Measurements from ENCODE around the gene KLHL2. TPM values are rescaled to one million over a fixed set of nuclear protein-coding genes. Genes with fewer than 3 reads are reported as not detected.

KLHL2 gene
- total RNA-seq, 2 experiments from 2014 or later: 36.8 to 39.2 TPM

- Mint-ChIP-seq H3K9me3 (no peaks in the 10 kb centered on the region), H3K4me1 (ENCODE audit: low read depth) (no peaks in the 10 kb centered on the region), H3K27ac (no peak overlapping the region), H3K4me3 (no peak overlapping the region), H3K27me3 (ENCODE audit: low read depth) (no peaks in the 10 kb centered on the region), H3K36me3 (ENCODE audit: low read depth) (peaks cover 1% of the 10 kb centered on the region)
- intact Hi-C loops (cut with micrococcal nuclease): no loop called here
- DNase-seq: no peak
- CTCF ChIA-PET: interaction anchor here (0.9 to 2.1 kb wide), 4 partner anchors 11 to 217 kb away, joined by 3 to 7 read pairs (median 4); no protein-coding TSS in a partner anchor
Measured at GRCh38 chr4:165347647-165348569, 140.5 kb downstream of the KLHL2 start.

- H3K4me3 Mint-ChIP-seq: no peak overlapping the region
- intact Hi-C loops (cut with micrococcal nuclease): no loop called here
- DNase-seq: no peak
- H3K4me1 Mint-ChIP-seq (ENCODE audit: low read depth): no peaks in the 10 kb centered on the region
- no peaks in the 10 kb centered on the region for H3K36me3 Mint-ChIP-seq (ENCODE audit: low read depth)
- H3K27ac Mint-ChIP-seq: no peak overlapping the region
- H3K27me3 Mint-ChIP-seq (ENCODE audit: low read depth): peaks cover 7% of the 10 kb centered on the region
- no peaks in the 10 kb centered on the region for H3K9me3 Mint-ChIP-seq
- CTCF ChIA-PET: interaction anchor here (0.7 to 2.4 kb wide), 3 partner anchors 9 to 220 kb away, joined by 3 to 6 read pairs (median 5); no protein-coding TSS in a partner anchor
Measured at GRCh38 chr4:165351359-165352130, 144.2 kb downstream of the KLHL2 start.

- CTCF ChIA-PET: interaction anchor here (0.6 to 1.9 kb wide), 7 partner anchors 13 to 243 kb away, joined by 3 to 9 read pairs (median 3); partner anchors contain the start of gene TMEM192
- DNase-seq: peak; percentile 29
- no peaks in the 10 kb centered on the region for H3K4me1 Mint-ChIP-seq (ENCODE audit: low read depth)
- intact Hi-C loops (cut with micrococcal nuclease): loop anchor here (1.0 to 2.0 kb wide), 2 partner anchors 23 to 108 kb away; partner anchors contain the start of gene CPE
- H3K27me3 Mint-ChIP-seq (ENCODE audit: low read depth): peaks cover 15% of the 10 kb centered on the region
- no peak overlapping the region for H3K4me3 Mint-ChIP-seq
- no peaks in the 10 kb centered on the region for H3K9me3 Mint-ChIP-seq
- H3K27ac Mint-ChIP-seq: no peak overlapping the region
- no peaks in the 10 kb centered on the region for H3K36me3 Mint-ChIP-seq (ENCODE audit: low read depth)
Measured at GRCh38 chr4:165355900-165356300, 148.5 kb downstream of the KLHL2 start.

- intact Hi-C loops (cut with micrococcal nuclease): no loop called here
- CTCF ChIA-PET: interaction anchor here (0.7 to 1.6 kb wide), 3 partner anchors 12 to 229 kb away, joined by 3 to 5 read pairs (median 4); partner anchors contain the start of gene CPE
Measured at GRCh38 chr4:165359506-165359905, 152.1 kb downstream of the KLHL2 start.

GRCh38 chr4:165360041-165360695 lies 152.8 kb downstream of the KLHL2 start:
- no peak for DNase-seq
- intact Hi-C loops (cut with micrococcal nuclease): no loop called here
- CTCF ChIA-PET: interaction anchor here (0.6 to 1.6 kb wide), 4 partner anchors 18 to 247 kb away, joined by 3 to 5 read pairs (median 4); partner anchors contain the start of genes CPE and TMEM192
- H3K9me3 Mint-ChIP-seq: no peaks in the 10 kb centered on the region
- H3K27ac Mint-ChIP-seq: no peak overlapping the region
- H3K4me1 Mint-ChIP-seq (ENCODE audit: low read depth): no peaks in the 10 kb centered on the region
- no peaks in the 10 kb centered on the region for H3K36me3 Mint-ChIP-seq (ENCODE audit: low read depth)
- no peak overlapping the region for H3K4me3 Mint-ChIP-seq
- H3K27me3 Mint-ChIP-seq (ENCODE audit: low read depth): peaks cover 20% of the 10 kb centered on the region

More at GRCh38 chr4:165359506-165359905, 152.1 kb downstream of the KLHL2 start:
- no peak for DNase-seq
- H3K27me3 Mint-ChIP-seq (ENCODE audit: low read depth): peaks cover 20% of the 10 kb centered on the region
- H3K36me3 Mint-ChIP-seq (ENCODE audit: low read depth): no peaks in the 10 kb centered on the region
- no peaks in the 10 kb centered on the region for H3K4me1 Mint-ChIP-seq (ENCODE audit: low read depth)
- H3K4me3 Mint-ChIP-seq: no peak overlapping the region
- no peaks in the 10 kb centered on the region for H3K9me3 Mint-ChIP-seq
- H3K27ac Mint-ChIP-seq: no peak overlapping the region

GRCh38 chr4:165360985-165361670 lies 153.8 kb downstream of the KLHL2 start:
- Mint-ChIP-seq H3K4me3 (no peak overlapping the region), H3K27me3 (ENCODE audit: low read depth) (peaks cover 16% of the 10 kb centered on the region)

GRCh38 chr4:165361810-165362209 lies 154.4 kb downstream of the KLHL2 start:
- Mint-ChIP-seq H3K4me1 (ENCODE audit: low read depth) (no peaks in the 10 kb centered on the region), H3K9me3 (no peaks in the 10 kb centered on the region), H3K4me3 (no peak overlapping the region), H3K27me3 (ENCODE audit: low read depth) (peaks cover 16% of the 10 kb centered on the region), H3K27ac (no peak overlapping the region), H3K36me3 (ENCODE audit: low read depth) (no peaks in the 10 kb centered on the region)
- CTCF ChIA-PET: no interaction called here
- intact Hi-C loops (cut with micrococcal nuclease): no loop called here
- no peak for DNase-seq

More at GRCh38 chr4:165360985-165361670, 153.8 kb downstream of the KLHL2 start:
- DNase-seq: no peak
- intact Hi-C loops (cut with micrococcal nuclease): no loop called here
- no peaks in the 10 kb centered on the region for H3K36me3 Mint-ChIP-seq (ENCODE audit: low read depth)
- no peaks in the 10 kb centered on the region for H3K9me3 Mint-ChIP-seq
- H3K4me1 Mint-ChIP-seq (ENCODE audit: low read depth): no peaks in the 10 kb centered on the region
- CTCF ChIA-PET: interaction anchor here (0.6 to 1.1 kb wide), 2 partner anchors 200 to 248 kb away, joined by 3 read pairs; partner anchors contain the start of gene TMEM192
- H3K27ac Mint-ChIP-seq: no peak overlapping the region

GRCh38 chr4:165364452-165365080 lies 157.2 kb downstream of the KLHL2 start:
- H3K27me3 Mint-ChIP-seq (ENCODE audit: low read depth): peaks cover 14% of the 10 kb centered on the region
- no peak overlapping the region for H3K4me3 Mint-ChIP-seq
- CTCF ChIA-PET: interaction anchor here (1.4 kb wide), 1 partner anchor 18 kb away, joined by 3 read pairs; no protein-coding TSS in a partner anchor
- intact Hi-C loops (cut with micrococcal nuclease): no loop called here
- H3K27ac Mint-ChIP-seq: no peak overlapping the region
- H3K4me1 Mint-ChIP-seq (ENCODE audit: low read depth): no peaks in the 10 kb centered on the region
- DNase-seq: no peak
- no peaks in the 10 kb centered on the region for H3K36me3 Mint-ChIP-seq (ENCODE audit: low read depth)
- no peaks in the 10 kb centered on the region for H3K9me3 Mint-ChIP-seq

- intact Hi-C loops (cut with micrococcal nuclease): no loop called here
- H3K4me3 Mint-ChIP-seq: no peak overlapping the region
- peaks cover 3% of the 10 kb centered on the region for H3K27me3 Mint-ChIP-seq (ENCODE audit: low read depth)
- no peaks in the 10 kb centered on the region for H3K4me1 Mint-ChIP-seq (ENCODE audit: low read depth)
- no peak overlapping the region for H3K27ac Mint-ChIP-seq
- DNase-seq: no peak
- H3K9me3 Mint-ChIP-seq: no peaks in the 10 kb centered on the region
- CTCF ChIA-PET: interaction anchor here (0.9 kb wide), 1 partner anchor 10 kb away, joined by 3 read pairs; no protein-coding TSS in a partner anchor
- H3K36me3 Mint-ChIP-seq (ENCODE audit: low read depth): no peaks in the 10 kb centered on the region
Measured at GRCh38 chr4:165367040-165367439, 159.7 kb downstream of the KLHL2 start.

- Mint-ChIP-seq H3K36me3 (ENCODE audit: low read depth) (no peaks in the 10 kb centered on the region), H3K27me3 (ENCODE audit: low read depth) (no peaks in the 10 kb centered on the region), H3K9me3 (no peaks in the 10 kb centered on the region), H3K4me3 (no peak overlapping the region), H3K4me1 (ENCODE audit: low read depth) (no peaks in the 10 kb centered on the region), H3K27ac (no peak overlapping the region)
- CTCF ChIA-PET: interaction anchor here (0.7 kb wide), 1 partner anchor 90 kb away, joined by 3 read pairs; no protein-coding TSS in a partner anchor
- no peak for DNase-seq
- intact Hi-C loops (cut with micrococcal nuclease): no loop called here
Measured at GRCh38 chr4:165368114-165368513, 160.8 kb downstream of the KLHL2 start.

GRCh38 chr4:165368567-165368966 lies 161.2 kb downstream of the KLHL2 start:
- Mint-ChIP-seq H3K4me3 (no peak overlapping the region), H3K27ac (no peak overlapping the region), H3K9me3 (no peaks in the 10 kb centered on the region), H3K27me3 (ENCODE audit: low read depth) (no peaks in the 10 kb centered on the region), H3K4me1 (ENCODE audit: low read depth) (no peaks in the 10 kb centered on the region), H3K36me3 (ENCODE audit: low read depth) (no peaks in the 10 kb centered on the region)
- DNase-seq: no peak
- CTCF ChIA-PET: no interaction called here
- intact Hi-C loops (cut with micrococcal nuclease): no loop called here
